Measurements from ENCODE around the gene TAF11L14.
"Not testable (repeated sequence)": the region's sequence is repeated elsewhere in the genome, so short reads cannot be mapped to it uniquely, and the experiment has no call there.

TAF11L14 gene

GRCh38 chr5:17634160-17634559 lies at the start of gene TAF11L14:
Gene TAF11L14, plus strand, starts transcription at chr5:17634460.
- H3K4me3 ChIP-seq (ENCODE audit: low read depth, low read length) = no peak within 1 kb of the TSS
- TF ChIP-seq, protein P1, sequence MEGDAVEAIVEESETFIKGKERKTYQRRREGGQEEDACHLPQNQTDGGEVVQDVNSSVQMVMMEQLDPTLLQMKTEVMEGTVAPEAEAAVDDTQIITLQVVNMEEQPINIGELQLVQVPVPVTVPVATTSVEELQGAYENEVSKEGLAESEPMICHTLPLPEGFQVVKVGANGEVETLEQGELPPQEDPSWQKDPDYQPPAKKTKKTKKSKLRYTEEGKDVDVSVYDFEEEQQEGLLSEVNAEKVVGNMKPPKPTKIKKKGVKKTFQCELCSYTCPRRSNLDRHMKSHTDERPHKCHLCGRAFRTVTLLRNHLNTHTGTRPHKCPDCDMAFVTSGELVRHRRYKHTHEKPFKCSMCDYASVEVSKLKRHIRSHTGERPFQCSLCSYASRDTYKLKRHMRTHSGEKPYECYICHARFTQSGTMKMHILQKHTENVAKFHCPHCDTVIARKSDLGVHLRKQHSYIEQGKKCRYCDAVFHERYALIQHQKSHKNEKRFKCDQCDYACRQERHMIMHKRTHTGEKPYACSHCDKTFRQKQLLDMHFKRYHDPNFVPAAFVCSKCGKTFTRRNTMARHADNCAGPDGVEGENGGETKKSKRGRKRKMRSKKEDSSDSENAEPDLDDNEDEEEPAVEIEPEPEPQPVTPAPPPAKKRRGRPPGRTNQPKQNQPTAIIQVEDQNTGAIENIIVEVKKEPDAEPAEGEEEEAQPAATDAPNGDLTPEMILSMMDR (IDR thresholded peaks at IDR 0.05; ENCODE audit: low read depth, low read length) = no peak
- in situ Hi-C loops (cut with HindIII; ENCODE audit: low sequenced_read_pairs) = no loop called here
- no peak for DNase-seq (ENCODE audit: low read depth, low spot score)

DNA sequence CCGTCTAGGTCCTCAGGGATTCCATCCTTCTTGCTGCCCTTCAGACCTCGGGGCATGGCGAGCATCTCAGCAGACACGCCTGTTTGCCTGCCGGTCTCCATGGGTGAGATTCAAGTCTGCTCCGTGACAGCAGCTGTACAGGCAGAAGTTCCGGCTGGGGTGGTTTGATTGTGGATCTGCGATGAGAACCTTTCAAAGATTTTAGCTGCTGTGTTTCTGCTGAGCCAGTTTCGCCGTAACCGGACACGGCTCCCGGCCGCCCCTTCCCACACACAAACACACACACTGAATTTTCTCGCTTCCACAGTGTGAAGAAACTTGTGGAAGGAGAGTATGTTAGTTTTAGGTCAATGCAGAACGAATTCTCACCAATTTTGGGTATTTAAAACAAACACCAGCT lies 48.6 kb upstream of the TAF11L14 start, which contains the start of gene TAF11L7:
Gene TAF11L7 (minus strand): TSS at position 101 of the 400 bp plus-strand sequence.
- DNase-seq (ENCODE audit: low read depth, low spot score); in situ Hi-C loops (cut with HindIII; ENCODE audit: low sequenced_read_pairs); H3K4me3 ChIP-seq (ENCODE audit: low read depth, low read length): not testable (repeated sequence)

GRCh38 chr5:17590860-17591259 lies 43.4 kb upstream of the TAF11L14 start, which contains the start of gene TAF11L8:
Gene TAF11L8, minus strand, starts transcription at chr5:17590960.
- in situ Hi-C loops (cut with HindIII; ENCODE audit: low sequenced_read_pairs); H3K4me3 ChIP-seq (ENCODE audit: low read depth, low read length); DNase-seq (ENCODE audit: low read depth, low spot score): not testable (repeated sequence)

DNA sequence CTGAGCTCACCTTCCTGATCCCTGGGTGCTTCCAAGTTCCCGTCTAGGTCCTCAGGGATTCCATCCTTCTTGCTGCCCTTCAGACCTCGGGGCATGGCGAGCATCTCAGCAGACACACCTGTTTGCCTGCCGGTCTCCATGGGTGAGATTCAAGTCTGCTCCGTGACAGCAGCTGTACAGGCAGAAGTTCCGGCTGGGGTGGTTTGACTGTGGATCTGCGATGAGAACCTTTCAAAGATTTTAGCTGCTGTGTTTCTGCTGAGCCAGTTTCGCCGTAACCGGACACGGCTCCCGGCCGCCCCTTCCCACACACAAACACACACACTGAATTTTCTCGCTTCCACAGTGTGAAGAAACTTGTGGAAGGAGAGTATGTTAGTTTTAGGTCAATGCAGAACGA lies 40.0 kb upstream of the TAF11L14 start, which contains the start of gene TAF11L9:
Gene TAF11L9 (minus strand): TSS at position 140 of the 400 bp plus-strand sequence.
- in situ Hi-C loops (cut with HindIII; ENCODE audit: low sequenced_read_pairs); H3K4me3 ChIP-seq (ENCODE audit: low read depth, low read length); DNase-seq (ENCODE audit: low read depth, low spot score): not testable (repeated sequence)

DNA sequence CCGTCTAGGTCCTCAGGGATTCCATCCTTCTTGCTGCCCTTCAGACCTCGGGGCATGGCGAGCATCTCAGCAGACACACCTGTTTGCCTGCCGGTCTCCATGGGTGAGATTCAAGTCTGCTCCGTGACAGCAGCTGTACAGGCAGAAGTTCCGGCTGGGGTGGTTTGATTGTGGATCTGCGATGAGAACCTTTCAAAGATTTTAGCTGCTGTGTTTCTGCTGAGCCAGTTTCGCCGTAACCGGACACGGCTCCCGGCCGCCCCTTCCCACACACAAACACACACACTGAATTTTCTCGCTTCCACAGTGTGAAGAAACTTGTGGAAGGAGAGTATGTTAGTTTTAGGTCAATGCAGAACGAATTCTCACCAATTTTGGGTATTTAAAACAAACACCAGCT lies 36.5 kb upstream of the TAF11L14 start, which contains the start of gene TAF11L10:
Gene TAF11L10 (minus strand): TSS at position 101 of the 400 bp plus-strand sequence.
- in situ Hi-C loops (cut with HindIII; ENCODE audit: low sequenced_read_pairs); H3K4me3 ChIP-seq (ENCODE audit: low read depth, low read length); DNase-seq (ENCODE audit: low read depth, low spot score): not testable (repeated sequence)

- H3K4me3 ChIP-seq (ENCODE audit: low read depth, low read length); DNase-seq (ENCODE audit: low read depth, low spot score); in situ Hi-C loops (cut with HindIII; ENCODE audit: low sequenced_read_pairs): not testable (repeated sequence)
Measured at GRCh38 chr5:17603880-17604279, 30.4 kb upstream of the TAF11L14 start, which contains the start of gene TAF11L11. Gene TAF11L11, plus strand, starts transcription at chr5:17604183.

GRCh38 chr5:17604951-17605350 lies 29.3 kb upstream of the TAF11L14 start:
- in situ Hi-C loops (cut with HindIII; ENCODE audit: low sequenced_read_pairs) = no loop called here
- H3K4me3 ChIP-seq (ENCODE audit: low read depth, low read length) = no peak overlapping the region
- DNase-seq (ENCODE audit: low read depth, low spot score) = no peak
- TF ChIP-seq, protein P1 (IDR thresholded peaks at IDR 0.05; ENCODE audit: low read depth, low read length) = no peak

DNA sequence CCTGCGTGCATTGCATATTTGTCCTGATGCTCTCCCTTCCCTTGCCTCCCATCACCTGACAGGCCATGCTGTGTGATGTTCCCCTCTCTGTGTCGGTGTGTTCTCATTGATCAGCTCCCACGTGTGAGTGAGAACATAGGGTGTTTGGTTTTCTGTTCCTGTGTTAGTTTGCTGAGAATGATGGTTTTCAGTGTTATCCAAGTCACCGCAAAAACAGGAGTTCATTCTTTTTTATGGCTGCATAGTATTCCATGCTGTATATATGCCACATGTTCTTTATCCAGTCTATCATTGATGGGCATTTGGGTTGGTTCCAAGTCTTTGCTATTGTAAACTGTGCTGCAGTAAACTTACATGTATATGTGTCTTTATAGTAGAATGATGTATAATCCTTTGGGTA lies 26.8 kb upstream of the TAF11L14 start:
- DNase-seq (ENCODE audit: low read depth, low spot score); H3K4me3 ChIP-seq (ENCODE audit: low read depth, low read length); in situ Hi-C loops (cut with HindIII; ENCODE audit: low sequenced_read_pairs): not testable (repeated sequence)

DNA sequence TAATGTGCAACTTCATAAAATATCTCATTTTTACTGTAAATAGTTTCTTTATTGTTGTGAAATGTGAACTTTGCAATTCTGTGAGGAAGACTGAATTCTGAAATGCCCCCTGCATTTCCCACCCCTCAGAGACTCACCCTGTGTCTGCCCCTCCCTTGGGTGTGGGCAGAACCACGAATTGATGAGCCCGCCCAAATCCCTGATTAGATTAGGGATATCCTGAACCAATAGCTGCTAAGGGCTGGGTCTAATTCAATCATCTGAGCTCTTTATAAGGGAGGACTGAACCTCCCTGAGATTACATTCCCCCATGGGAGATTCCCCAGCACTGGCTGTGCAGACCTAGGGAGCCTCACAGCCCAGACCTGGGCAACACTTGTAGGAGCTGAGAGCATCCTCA lies 24.2 kb upstream of the TAF11L14 start, which contains the start of gene TAF11L12:
Gene TAF11L12 (plus strand): TSS at position 301 of the 400 bp plus-strand sequence.
- H3K4me3 ChIP-seq (ENCODE audit: low read depth, low read length); DNase-seq (ENCODE audit: low read depth, low spot score); in situ Hi-C loops (cut with HindIII; ENCODE audit: low sequenced_read_pairs): not testable (repeated sequence)

- DNase-seq (ENCODE audit: low read depth, low spot score) = no peak
- TF ChIP-seq, protein P1 (IDR thresholded peaks at IDR 0.05; ENCODE audit: low read depth, low read length) = no peak
- in situ Hi-C loops (cut with HindIII; ENCODE audit: low sequenced_read_pairs) = no loop called here
- H3K4me3 ChIP-seq (ENCODE audit: low read depth, low read length) = no peak overlapping the region
Measured at GRCh38 chr5:17614872-17615605, 19.2 kb upstream of the TAF11L14 start.
